Coronary artery (tissue), 2 donors: Measurements from ENCODE around the gene SMIM38.
A peak's percentile ranks its signal among the peaks of the same experiment; 100 is the strongest.

Experiments used
- DNase-seq: peaks from one replicate; pipeline ENCODE4 v3.0.0-alpha.2; 2017; ENCODE audit warnings: low spot score
- H3K27ac ChIP-seq, 2 donors: fragments of 200-600 bp; sonication (generic); one replicate each; pipeline ENCODE4 v1.5.1; 2016 to 2019
- H3K4me3 ChIP-seq: fragments of 200-600 bp; sonication (generic); 2 replicates; pipeline ENCODE4 v1.5.1; 2016; ENCODE audit warnings: mild to moderate bottlenecking, moderate library complexity
- CTCF ChIP-seq: fragments of 200-600 bp; sonication (generic); IDR thresholded peaks from one replicate; pipeline ENCODE4 v1.5.1; 2019; ENCODE audit warnings: antibody characterized with exemption

Gene SMIM38

GRCh38 chr11:69115586-69116560 is 39.9 kb upstream of the SMIM38 start:
- Histone ChIP-seq H3K27ac (no peak overlapping the region), H3K4me3 (no peak overlapping the region)
- DNase-seq, result no peak
- TF ChIP-seq CTCF, result no peak

GRCh38 chr11:69116671-69117070 is 39.1 kb upstream of the SMIM38 start:
- no peak for TF ChIP-seq CTCF
- H3K27ac ChIP-seq, result no peak overlapping the region
- no peak overlapping the region for H3K4me3 ChIP-seq
- DNase-seq, result no peak

- DNase-seq, result no peak
- no peak overlapping the region for H3K27ac ChIP-seq
- no peak overlapping the region for H3K4me3 ChIP-seq
- no peak for TF ChIP-seq CTCF
Measured at GRCh38 chr11:69119190-69119589, 36.5 kb upstream of the SMIM38 start.

GRCh38 chr11:69120096-69120875 is 35.4 kb upstream of the SMIM38 start:
- Histone ChIP-seq H3K27ac (no peak overlapping the region), H3K4me3 (no peak overlapping the region)
- no peak for TF ChIP-seq CTCF
- DNase-seq, result no peak

GRCh38 chr11:69121021-69121420 is 34.7 kb upstream of the SMIM38 start:
- no peak for DNase-seq
- no peak for TF ChIP-seq CTCF
- H3K4me3 ChIP-seq, result no peak overlapping the region
- no peak overlapping the region for H3K27ac ChIP-seq

GRCh38 chr11:69121621-69122325 is 34.0 kb upstream of the SMIM38 start:
- TF ChIP-seq CTCF, result no peak
- Histone ChIP-seq H3K4me3 (no peak overlapping the region), H3K27ac (peak overlapping the region in 1 of 2 donors; percentile 77)
- DNase-seq, result no peak
